ENCODE data around the gene LRRC63. TPM values are rescaled to one million over a fixed set of nuclear protein-coding genes. Genes with fewer than 3 reads are reported as not detected.
A peak's percentile ranks its signal among the peaks of the same experiment; 100 is the strongest.

The LRRC63 gene
- total and polyA plus RNA-seq, 9 of the 15 experiments (the other 6 are each of a cell fraction or from before 2014, with no cell fraction given): 0.07 to 0.41 (median 0.24) TPM; not detected in 1

- Histone ChIP-seq H3K27ac (ENCODE audit: extremely low read depth, low read depth, low read length) (peak overlapping the region; percentile 98), H3K9me3 (replicated peaks; ENCODE audit: control insufficient read depth, insufficient read depth, low read depth, low read length) (no peaks in the 10 kb centered on the region), H3K9ac (ENCODE audit: insufficient read depth in 1 of 2, low read depth in 2 of 2, low read length in 2 of 2) (peak overlapping the region; percentile 69 to 89), H3K9me1 (ENCODE audit: control insufficient read depth, insufficient read depth, low read length) (no peaks in the 10 kb centered on the region), H2AFZ (ENCODE audit: low read depth, low read length) (peak overlapping the region; percentile 92), H3K27me3 (ENCODE audit: control insufficient read depth in 2 of 2, insufficient read depth in 2 of 2, low read length in 2 of 2) (no peaks in the 10 kb centered on the region), H4K20me1 (replicated peaks; ENCODE audit: control insufficient read depth, insufficient read depth, low read length) (no peaks in the 10 kb centered on the region), H3K4me1 (replicated peaks in 1 of 2; ENCODE audit: control insufficient read depth in 2 of 2, insufficient read depth in 2 of 2, low read length in 2 of 2) (peaks cover 9 to 37% of the 10 kb centered on the region in 2 experiments; a peak in 4 of 5 replicates), H3K36me3 (ENCODE audit: control insufficient read depth, insufficient read depth, low read length) (peaks cover 21% of the 10 kb centered on the region; the same call in 1 of the 3 replicates), H3K79me2 (ENCODE audit: control insufficient read depth, insufficient read depth, low read length) (peaks cover 55% of the 10 kb centered on the region), H3K4me3 (peak overlapping the region; percentile 70), H3K4me2 (ENCODE audit: insufficient read depth, low read length) (peak overlapping the region; percentile 95)
- in situ Hi-C loops (cut with MboI): no loop called here
- FAIRE-seq: no peak
- 1% methylated on average over 5 of the region's 5 CpGs for WGBS (ENCODE audit: insufficient coverage, low coverage, missing lambda C conversion rate)
- ChIA-PET POLR2A (interaction anchor here (0.7 to 0.9 kb wide), 2 partner anchors 10 to 30 kb away, joined by 3 to 5 read pairs; no protein-coding TSS in a partner anchor), CTCF (ENCODE audit: low intra/inter-chr PET ratio) (no interaction called here)
- no peak for ATAC-seq
- intact Hi-C loops (cut with micrococcal nuclease): loop anchor here (5.0 kb wide), 1 partner anchor 106 kb away; no protein-coding TSS in a partner anchor
- BruUV-seq (replicated peaks): no TSS peak
- DNase-seq (ENCODE audit: extremely low read depth in 1 of 4, low spot score in 3 of 4): no peak
- TF ChIP-seq ZKSCAN8 (CRISPR knock-in tag; IDR thresholded peaks at IDR 0.05) (0 out of 2 replicates have a peak, but pooled peaks have one; percentile 48), KAT7 (CRISPR knock-in tag; IDR thresholded peaks at IDR 0.05; ENCODE audit: borderline replicate concordance) (0 out of 2 replicates have a peak, but pooled peaks have one; percentile 21), PHB2 (IDR thresholded peaks at IDR 0.05; ENCODE audit: low read depth) (no peak), CBX8 (IDR thresholded peaks at IDR 0.05; ENCODE audit: borderline replicate concordance, extremely low read depth, low read depth, low read length, poor library complexity, severe bottlenecking) (no peak), BRD4 (IDR thresholded peaks at IDR 0.05) (peak; percentile 33; the same call in 1 of the 2 replicates), MTA3 (IDR thresholded peaks at IDR 0.05; ENCODE audit: borderline replicate concordance) (no peak), BRF1 (IDR thresholded peaks at IDR 0.05; ENCODE audit: borderline replicate concordance, extremely low read depth, insufficient read length) (no peak)
- TF ChIP-seq, protein P1, sequence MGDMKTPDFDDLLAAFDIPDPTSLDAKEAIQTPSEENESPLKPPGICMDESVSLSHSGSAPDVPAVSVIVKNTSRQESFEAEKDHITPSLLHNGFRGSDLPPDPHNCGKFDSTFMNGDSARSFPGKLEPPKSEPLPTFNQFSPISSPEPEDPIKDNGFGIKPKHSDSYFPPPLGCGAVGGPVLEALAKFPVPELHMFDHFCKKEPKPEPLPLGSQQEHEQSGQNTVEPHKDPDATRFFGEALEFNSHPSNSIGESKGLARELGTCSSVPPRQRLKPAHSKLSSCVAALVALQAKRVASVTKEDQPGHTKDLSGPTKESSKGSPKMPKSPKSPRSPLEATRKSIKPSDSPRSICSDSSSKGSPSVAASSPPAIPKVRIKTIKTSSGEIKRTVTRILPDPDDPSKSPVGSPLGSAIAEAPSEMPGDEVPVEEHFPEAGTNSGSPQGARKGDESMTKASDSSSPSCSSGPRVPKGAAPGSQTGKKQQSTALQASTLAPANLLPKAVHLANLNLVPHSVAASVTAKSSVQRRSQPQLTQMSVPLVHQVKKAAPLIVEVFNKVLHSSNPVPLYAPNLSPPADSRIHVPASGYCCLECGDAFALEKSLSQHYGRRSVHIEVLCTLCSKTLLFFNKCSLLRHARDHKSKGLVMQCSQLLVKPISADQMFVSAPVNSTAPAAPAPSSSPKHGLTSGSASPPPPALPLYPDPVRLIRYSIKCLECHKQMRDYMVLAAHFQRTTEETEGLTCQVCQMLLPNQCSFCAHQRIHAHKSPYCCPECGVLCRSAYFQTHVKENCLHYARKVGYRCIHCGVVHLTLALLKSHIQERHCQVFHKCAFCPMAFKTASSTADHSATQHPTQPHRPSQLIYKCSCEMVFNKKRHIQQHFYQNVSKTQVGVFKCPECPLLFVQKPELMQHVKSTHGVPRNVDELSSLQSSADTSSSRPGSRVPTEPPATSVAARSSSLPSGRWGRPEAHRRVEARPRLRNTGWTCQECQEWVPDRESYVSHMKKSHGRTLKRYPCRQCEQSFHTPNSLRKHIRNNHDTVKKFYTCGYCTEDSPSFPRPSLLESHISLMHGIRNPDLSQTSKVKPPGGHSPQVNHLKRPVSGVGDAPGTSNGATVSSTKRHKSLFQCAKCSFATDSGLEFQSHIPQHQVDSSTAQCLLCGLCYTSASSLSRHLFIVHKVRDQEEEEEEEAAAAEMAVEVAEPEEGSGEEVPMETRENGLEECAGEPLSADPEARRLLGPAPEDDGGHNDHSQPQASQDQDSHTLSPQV (IDR thresholded peaks at IDR 0.05): 0 out of 2 replicates have a peak, but pooled peaks have one; percentile 13
Observed at GRCh38 chr13:46181377-46181839, 30.3 kb upstream of the LRRC63 start.

Measured in K562 (cell line).